ENCODE data around the gene TMEM80. TPM values are rescaled to one million over a fixed set of nuclear protein-coding genes. Genes with fewer than 3 reads are reported as not detected.
A peak's percentile ranks its signal among the peaks of the same experiment; 100 is the strongest.
"Not testable (repeated sequence)": the region's sequence is repeated elsewhere in the genome, so short reads cannot be mapped to it uniquely, and the experiment has no call there.

Gene TMEM80
- total RNA-seq, 1 donor from 2014 or later = 9.1 TPM

GRCh38 chr11:726278-727220, 30.9 kb downstream of the TMEM80 start:
- DNase-seq = peak; percentile 71
- intact Hi-C loops (cut with DNase I) = loop anchor here (10.0 kb wide), 2 partner anchors 62 to 172 kb away; no protein-coding TSS in a partner anchor
- no peak for ATAC-seq (ENCODE audit: poor library complexity)

GRCh38 chr11:727281-727701, 31.7 kb downstream of the TMEM80 start:
- intact Hi-C loops (cut with DNase I) = loop anchor here (10.0 kb wide), 2 partner anchors 62 to 172 kb away; no protein-coding TSS in a partner anchor
- no peak for DNase-seq
- no peak for ATAC-seq (ENCODE audit: poor library complexity)

GRCh38 chr11:727859-728748, 32.5 kb downstream of the TMEM80 start:
- ATAC-seq (ENCODE audit: poor library complexity) (peak; percentile 92), DNase-seq (peak; percentile 88)
- intact Hi-C loops (cut with DNase I) = loop anchor here (10.0 kb wide), 2 partner anchors 63 to 173 kb away; no protein-coding TSS in a partner anchor

- intact Hi-C loops (cut with DNase I) = loop anchor here (10.0 kb wide), 2 partner anchors 64 to 174 kb away; no protein-coding TSS in a partner anchor
- DNase-seq = no peak
Measured at GRCh38 chr11:728901-729491, 33.4 kb downstream of the TMEM80 start.

GRCh38 chr11:729492-730074, 34.0 kb downstream of the TMEM80 start:
- ATAC-seq (ENCODE audit: poor library complexity) (no peak), DNase-seq (no peak)
- intact Hi-C loops (cut with DNase I) = loop anchor here (10.0 kb wide), 2 partner anchors 65 to 175 kb away; no protein-coding TSS in a partner anchor

More at GRCh38 chr11:728901-729491, 33.4 kb downstream of the TMEM80 start:
- ATAC-seq (ENCODE audit: poor library complexity) = no peak

GRCh38 chr11:733072-733471, 37.5 kb downstream of the TMEM80 start:
- DNase-seq (no peak), ATAC-seq (ENCODE audit: poor library complexity) (no peak)
- intact Hi-C loops (cut with DNase I) = no loop called here

- ATAC-seq (ENCODE audit: poor library complexity); DNase-seq; intact Hi-C loops (cut with DNase I): not testable (repeated sequence)
Measured at GRCh38 chr11:734541-734940, 38.9 kb downstream of the TMEM80 start.

GRCh38 chr11:737366-737765, 41.8 kb downstream of the TMEM80 start:
- DNase-seq (no peak), ATAC-seq (ENCODE audit: poor library complexity) (no peak)
- intact Hi-C loops (cut with DNase I) = no loop called here

GRCh38 chr11:737899-738298, 42.3 kb downstream of the TMEM80 start:
- ATAC-seq (ENCODE audit: poor library complexity); DNase-seq; intact Hi-C loops (cut with DNase I): not testable (repeated sequence)

GRCh38 chr11:742156-742546, 46.5 kb downstream of the TMEM80 start:
- ATAC-seq (ENCODE audit: poor library complexity) = no peak
- intact Hi-C loops (cut with DNase I) = no loop called here
- no peak for DNase-seq

- DNase-seq = no peak
- intact Hi-C loops (cut with DNase I) = no loop called here
- ATAC-seq (ENCODE audit: poor library complexity) = no peak
Measured at GRCh38 chr11:742571-743201, 47.1 kb downstream of the TMEM80 start.

- intact Hi-C loops (cut with DNase I) = no loop called here
- no peak for ATAC-seq (ENCODE audit: poor library complexity)
Measured at GRCh38 chr11:745428-745827, 49.8 kb downstream of the TMEM80 start.

GRCh38 chr11:746289-747157, 50.9 kb downstream of the TMEM80 start:
- DNase-seq = no peak
- intact Hi-C loops (cut with DNase I) = no loop called here
- ATAC-seq (ENCODE audit: poor library complexity) = peak; percentile 45

More at GRCh38 chr11:745428-745827, 49.8 kb downstream of the TMEM80 start:
- no peak for DNase-seq

GRCh38 chr11:747158-748006, 51.8 kb downstream of the TMEM80 start, which contains the start of gene TALDO1:
Gene TALDO1 (plus strand): TSS chr11:747464. CDS start chr11:747482, 18 bp downstream.
- ATAC-seq (ENCODE audit: poor library complexity) (peak; percentile 99), DNase-seq (peak; percentile 96)
- intact Hi-C loops (cut with DNase I) = no loop called here

- ATAC-seq (ENCODE audit: poor library complexity) (peak; percentile 3), DNase-seq (no peak)
- intact Hi-C loops (cut with DNase I) = no loop called here
Measured at GRCh38 chr11:748007-748359, 52.4 kb downstream of the TMEM80 start.

- intact Hi-C loops (cut with DNase I) = no loop called here
- ATAC-seq (ENCODE audit: poor library complexity) (no peak), DNase-seq (no peak)
Measured at GRCh38 chr11:749731-750130, 54.1 kb downstream of the TMEM80 start.
